ENCODE data around the gene BBS2.
A peak's percentile ranks its signal among the peaks of the same experiment; 100 is the strongest.

The BBS2 gene

DNA sequence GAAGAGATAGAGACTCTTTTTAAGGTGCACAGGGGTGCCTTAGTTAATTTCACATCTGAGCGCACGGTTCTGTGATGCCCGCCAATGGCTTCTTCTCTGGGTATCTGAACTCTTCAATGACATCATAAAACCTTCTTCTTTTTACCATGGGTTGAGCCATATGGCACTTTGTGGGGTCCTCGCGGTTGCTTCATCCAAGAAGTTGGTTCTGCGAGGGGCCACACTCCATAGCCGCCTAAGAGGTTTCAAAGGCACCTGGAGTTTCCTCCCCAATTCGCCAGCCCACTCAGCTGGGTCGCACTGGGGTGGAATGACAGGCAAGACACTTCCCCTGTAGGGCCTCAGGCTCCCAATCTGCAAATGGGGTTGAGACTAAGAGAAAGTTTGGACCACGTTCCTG lies 34.6 kb upstream of the BBS2 start:
- H3K4me3 ChIP-seq: no peak overlapping the region
- DNase-seq (ENCODE audit: low spot score): no peak
- TF ChIP-seq, protein P1, sequence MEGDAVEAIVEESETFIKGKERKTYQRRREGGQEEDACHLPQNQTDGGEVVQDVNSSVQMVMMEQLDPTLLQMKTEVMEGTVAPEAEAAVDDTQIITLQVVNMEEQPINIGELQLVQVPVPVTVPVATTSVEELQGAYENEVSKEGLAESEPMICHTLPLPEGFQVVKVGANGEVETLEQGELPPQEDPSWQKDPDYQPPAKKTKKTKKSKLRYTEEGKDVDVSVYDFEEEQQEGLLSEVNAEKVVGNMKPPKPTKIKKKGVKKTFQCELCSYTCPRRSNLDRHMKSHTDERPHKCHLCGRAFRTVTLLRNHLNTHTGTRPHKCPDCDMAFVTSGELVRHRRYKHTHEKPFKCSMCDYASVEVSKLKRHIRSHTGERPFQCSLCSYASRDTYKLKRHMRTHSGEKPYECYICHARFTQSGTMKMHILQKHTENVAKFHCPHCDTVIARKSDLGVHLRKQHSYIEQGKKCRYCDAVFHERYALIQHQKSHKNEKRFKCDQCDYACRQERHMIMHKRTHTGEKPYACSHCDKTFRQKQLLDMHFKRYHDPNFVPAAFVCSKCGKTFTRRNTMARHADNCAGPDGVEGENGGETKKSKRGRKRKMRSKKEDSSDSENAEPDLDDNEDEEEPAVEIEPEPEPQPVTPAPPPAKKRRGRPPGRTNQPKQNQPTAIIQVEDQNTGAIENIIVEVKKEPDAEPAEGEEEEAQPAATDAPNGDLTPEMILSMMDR (IDR thresholded peaks at IDR 0.05): no peak
- H3K27ac ChIP-seq: no peak overlapping the region

- no peak overlapping the region for H3K27ac ChIP-seq
- DNase-seq (ENCODE audit: low spot score): no peak
- H3K4me3 ChIP-seq: no peak overlapping the region
- TF ChIP-seq, protein P1 (IDR thresholded peaks at IDR 0.05): no peak
Measured at GRCh38 chr16:56551796-56552738, 32.2 kb upstream of the BBS2 start.

GRCh38 chr16:56549744-56550385 lies 30.0 kb upstream of the BBS2 start:
- H3K27ac ChIP-seq: no peak overlapping the region
- no peak for DNase-seq (ENCODE audit: low spot score)
- H3K4me3 ChIP-seq: no peak overlapping the region
- TF ChIP-seq, protein P1 (IDR thresholded peaks at IDR 0.05): no peak

DNA sequence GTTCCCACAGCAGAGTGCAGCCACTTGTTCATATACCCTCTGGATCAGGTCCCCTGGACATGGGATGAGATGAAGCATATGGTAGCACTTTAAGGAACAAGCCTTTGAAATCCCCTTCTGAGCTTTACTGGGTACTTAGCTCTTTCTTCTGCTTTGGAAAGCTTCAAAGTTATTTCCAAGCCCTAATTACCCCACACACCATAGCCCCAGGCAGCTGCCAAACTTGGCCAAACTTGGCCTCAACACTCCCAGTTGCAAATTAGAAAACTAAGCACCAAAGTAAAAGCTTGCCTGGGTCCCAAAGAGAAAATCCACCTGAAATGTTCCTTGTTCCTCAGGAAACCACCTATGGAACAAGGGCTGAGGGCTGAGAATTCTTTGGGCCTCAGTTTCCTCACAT lies 29.3 kb upstream of the BBS2 start:
- no peak for DNase-seq (ENCODE audit: low spot score)
- no peak overlapping the region for H3K4me3 ChIP-seq
- H3K27ac ChIP-seq: no peak overlapping the region
- TF ChIP-seq, protein P1 (IDR thresholded peaks at IDR 0.05): no peak

DNA sequence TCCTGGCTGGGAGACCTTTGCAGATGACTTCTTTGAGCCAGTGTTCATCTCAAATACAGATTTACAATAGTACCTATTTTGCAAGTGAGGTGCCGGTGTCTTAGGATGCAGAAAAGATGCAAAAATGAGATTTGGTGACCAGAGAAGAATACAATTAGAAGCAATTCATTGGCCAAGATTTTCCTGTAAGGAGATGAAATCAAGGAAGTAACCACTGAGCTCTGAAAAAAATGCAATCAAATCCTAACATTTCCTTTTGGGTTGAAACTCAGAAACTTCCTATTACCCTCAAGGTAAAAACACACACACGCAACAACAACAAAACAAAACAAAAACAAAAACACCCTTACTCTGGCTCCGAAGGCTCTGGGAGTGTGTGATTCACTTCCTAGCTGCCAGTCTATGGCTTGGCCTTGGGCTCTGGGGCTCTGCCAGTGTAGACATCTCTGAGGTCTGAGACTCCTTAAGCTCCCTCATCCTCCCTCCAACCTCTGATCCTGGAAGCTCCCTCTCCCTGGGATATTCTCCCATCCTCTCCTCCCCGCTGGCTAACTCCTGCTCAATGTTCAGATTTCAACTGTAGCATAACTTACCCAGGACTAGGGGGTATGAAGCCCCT lies 28.2 kb upstream of the BBS2 start:
- TF ChIP-seq, protein P1 (IDR thresholded peaks at IDR 0.05): no peak
- Histone ChIP-seq H3K4me3 (no peak overlapping the region), H3K27ac (peak overlapping the region in 1 of 2 donors; percentile 7)
- no peak for DNase-seq (ENCODE audit: low spot score)

GRCh38 chr16:56547120-56547948 lies 27.5 kb upstream of the BBS2 start:
- TF ChIP-seq, protein P1 (IDR thresholded peaks at IDR 0.05): no peak
- Histone ChIP-seq H3K4me3 (no peak overlapping the region), H3K27ac (peak overlapping the region in 1 of 2 donors; percentile 20)
- no peak for DNase-seq (ENCODE audit: low spot score)

Data from coronary artery (tissue), 2 donors.